Endothelial cell (in vitro differentiated cells): Measurements from ENCODE around the gene FXYD7. TPM values are rescaled to one million over a fixed set of nuclear protein-coding genes. Genes with fewer than 3 reads are reported as not detected.

Source experiments
- DNase-seq: peaks from one replicate; pipeline ENCODE4 v3.0.0; 2021; ENCODE audit warnings: low spot score
- H3K27ac Mint-ChIP-seq: one replicate; pipeline ENCODE4 v1.8.0; 2021; ENCODE audit warnings: mixed read lengths, inconsistent platforms; ENCODE audit not compliant: unreplicated experiment
- H3K27me3 Mint-ChIP-seq: one replicate; pipeline ENCODE4 v1.8.0; 2021; ENCODE audit warnings: mild to moderate bottlenecking, moderate library complexity, mixed read lengths, inconsistent platforms; ENCODE audit not compliant: unreplicated experiment
- H3K36me3 Mint-ChIP-seq: one replicate; pipeline ENCODE4 v1.8.0; 2021; ENCODE audit warnings: mild to moderate bottlenecking, low read depth, mixed read lengths, inconsistent platforms; ENCODE audit not compliant: unreplicated experiment
- H3K4me1 Mint-ChIP-seq: one replicate; pipeline ENCODE4 v1.8.0; 2021; ENCODE audit warnings: mild to moderate bottlenecking, mixed read lengths, inconsistent platforms; ENCODE audit not compliant: unreplicated experiment
- H3K4me3 Mint-ChIP-seq: one replicate; pipeline ENCODE4 v1.8.0; 2021; ENCODE audit warnings: mild to moderate bottlenecking, mixed read lengths, inconsistent platforms; ENCODE audit not compliant: unreplicated experiment
- H3K9me3 Mint-ChIP-seq: one replicate; pipeline ENCODE4 v1.8.0; 2021; ENCODE audit warnings: mixed read lengths, inconsistent platforms; ENCODE audit not compliant: unreplicated experiment
- total RNA-seq: library from RNA; stranded (reverse); fragmentation: NEBNext Ultra II Directional; extraction: Animal tissue kit (Norgen Biotek cat#: 25700); gene quantifications from one replicate; pipeline ENCODE4 v1.2.1, GENCODE V29; 2021; ENCODE audit not compliant: unreplicated experiment
- TF ChIP-seq, protein P1 (sequence below): fragments of 200-600 bp; sonication (generic); IDR thresholded peaks from one replicate; pipeline ENCODE4 v1.5.0; 2021; ENCODE audit warnings: antibody characterized with exemption; ENCODE audit not compliant: unreplicated experiment

FXYD7 gene
- total RNA-seq, 1 donor from 2014 or later: 0.67 TPM

DNA sequence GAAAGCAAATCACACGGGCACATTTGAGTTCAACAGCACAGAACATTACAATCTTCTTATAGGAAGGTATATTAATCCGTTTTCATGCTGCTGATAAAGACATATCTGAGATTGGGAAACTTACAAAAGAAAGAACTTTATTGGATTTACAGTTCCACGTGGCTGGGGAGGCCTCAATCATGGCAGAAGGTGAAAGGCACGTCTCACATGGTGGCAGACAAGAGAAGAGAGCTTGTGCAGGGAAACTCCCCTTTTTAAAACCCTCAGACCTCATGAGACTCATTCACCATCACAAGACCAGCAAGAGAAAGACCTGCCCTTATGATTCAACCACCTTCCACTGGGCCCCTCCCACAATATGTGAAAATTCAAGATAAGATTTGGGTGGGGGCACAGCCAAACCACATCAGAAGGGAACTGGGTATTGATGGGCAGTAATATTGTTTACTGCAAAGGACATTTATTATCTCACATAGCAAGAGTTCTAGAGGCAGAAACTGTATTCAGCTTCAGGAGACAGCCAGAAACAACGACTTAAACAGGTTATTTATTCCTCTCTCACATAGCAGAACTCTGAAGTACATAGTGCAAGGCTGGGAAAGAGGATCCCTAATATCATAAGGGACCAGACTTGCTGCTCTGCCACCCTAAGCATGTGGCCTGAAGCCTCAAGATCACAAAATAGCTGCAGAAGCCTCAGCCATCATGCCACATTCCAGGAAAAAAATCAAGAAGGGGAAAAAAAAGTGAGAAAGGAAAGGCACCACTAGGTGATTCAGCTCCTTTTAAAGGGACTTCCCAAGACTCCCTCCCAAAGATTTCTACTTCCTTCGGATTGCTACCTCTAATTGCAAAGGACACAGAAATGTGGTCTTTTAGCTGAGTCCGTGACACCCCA is 34.6 kb downstream of the FXYD7 start:
- H3K36me3 Mint-ChIP-seq: peaks cover 5% of the 10 kb centered on the region
- no peaks in the 10 kb centered on the region for H3K27me3 Mint-ChIP-seq
- TF ChIP-seq, protein P1, sequence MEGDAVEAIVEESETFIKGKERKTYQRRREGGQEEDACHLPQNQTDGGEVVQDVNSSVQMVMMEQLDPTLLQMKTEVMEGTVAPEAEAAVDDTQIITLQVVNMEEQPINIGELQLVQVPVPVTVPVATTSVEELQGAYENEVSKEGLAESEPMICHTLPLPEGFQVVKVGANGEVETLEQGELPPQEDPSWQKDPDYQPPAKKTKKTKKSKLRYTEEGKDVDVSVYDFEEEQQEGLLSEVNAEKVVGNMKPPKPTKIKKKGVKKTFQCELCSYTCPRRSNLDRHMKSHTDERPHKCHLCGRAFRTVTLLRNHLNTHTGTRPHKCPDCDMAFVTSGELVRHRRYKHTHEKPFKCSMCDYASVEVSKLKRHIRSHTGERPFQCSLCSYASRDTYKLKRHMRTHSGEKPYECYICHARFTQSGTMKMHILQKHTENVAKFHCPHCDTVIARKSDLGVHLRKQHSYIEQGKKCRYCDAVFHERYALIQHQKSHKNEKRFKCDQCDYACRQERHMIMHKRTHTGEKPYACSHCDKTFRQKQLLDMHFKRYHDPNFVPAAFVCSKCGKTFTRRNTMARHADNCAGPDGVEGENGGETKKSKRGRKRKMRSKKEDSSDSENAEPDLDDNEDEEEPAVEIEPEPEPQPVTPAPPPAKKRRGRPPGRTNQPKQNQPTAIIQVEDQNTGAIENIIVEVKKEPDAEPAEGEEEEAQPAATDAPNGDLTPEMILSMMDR: no peak
- H3K4me3 Mint-ChIP-seq: peak overlapping the region; percentile 44
- H3K27ac Mint-ChIP-seq: no peak overlapping the region
- no peak for DNase-seq
- H3K9me3 Mint-ChIP-seq: no peaks in the 10 kb centered on the region
- no peaks in the 10 kb centered on the region for H3K4me1 Mint-ChIP-seq

- TF ChIP-seq, protein P1: no peak
- H3K4me1 Mint-ChIP-seq: no peaks in the 10 kb centered on the region
- no peaks in the 10 kb centered on the region for H3K9me3 Mint-ChIP-seq
- no peaks in the 10 kb centered on the region for H3K27me3 Mint-ChIP-seq
- H3K27ac Mint-ChIP-seq: no peak overlapping the region
- peaks cover 5% of the 10 kb centered on the region for H3K36me3 Mint-ChIP-seq
- no peak overlapping the region for H3K4me3 Mint-ChIP-seq
- no peak for DNase-seq
These were observed 35.6 kb downstream of the FXYD7 start for GRCh38 chr19:35178701-35179100.

DNA sequence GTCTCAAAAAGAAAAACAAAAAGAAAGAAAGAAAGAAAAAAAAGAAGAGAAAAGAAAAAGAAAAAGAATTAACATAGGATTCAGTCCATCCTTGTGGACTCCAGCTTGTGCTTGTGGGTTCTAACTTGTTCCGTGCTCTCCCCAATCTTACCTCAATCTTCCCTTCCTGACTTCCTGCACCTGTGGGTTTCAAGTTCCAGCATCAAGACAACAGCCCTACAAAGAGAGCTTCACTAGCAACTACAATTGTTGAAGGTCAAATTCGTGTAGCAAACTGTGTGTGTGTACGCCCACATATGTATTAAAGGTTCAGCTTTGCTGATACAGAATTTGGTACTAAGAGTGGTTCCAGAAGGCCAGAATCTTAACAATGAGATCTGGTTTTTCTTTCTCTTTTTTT is 36.8 kb downstream of the FXYD7 start:
- Mint-ChIP-seq H3K4me1 (no peaks in the 10 kb centered on the region), H3K9me3 (peaks cover 4% of the 10 kb centered on the region), H3K36me3 (peaks cover 5% of the 10 kb centered on the region), H3K27me3 (no peaks in the 10 kb centered on the region), H3K27ac (no peak overlapping the region), H3K4me3 (no peak overlapping the region)
- DNase-seq: no peak
- TF ChIP-seq, protein P1: no peak

GRCh38 chr19:35181387-35181786 is 38.3 kb downstream of the FXYD7 start:
- Mint-ChIP-seq H3K27me3 (no peaks in the 10 kb centered on the region), H3K4me1 (no peaks in the 10 kb centered on the region), H3K4me3 (no peak overlapping the region), H3K27ac (no peak overlapping the region), H3K9me3 (peaks cover 4% of the 10 kb centered on the region), H3K36me3 (peaks cover 5% of the 10 kb centered on the region)
- TF ChIP-seq, protein P1: no peak
- DNase-seq: no peak

DNA sequence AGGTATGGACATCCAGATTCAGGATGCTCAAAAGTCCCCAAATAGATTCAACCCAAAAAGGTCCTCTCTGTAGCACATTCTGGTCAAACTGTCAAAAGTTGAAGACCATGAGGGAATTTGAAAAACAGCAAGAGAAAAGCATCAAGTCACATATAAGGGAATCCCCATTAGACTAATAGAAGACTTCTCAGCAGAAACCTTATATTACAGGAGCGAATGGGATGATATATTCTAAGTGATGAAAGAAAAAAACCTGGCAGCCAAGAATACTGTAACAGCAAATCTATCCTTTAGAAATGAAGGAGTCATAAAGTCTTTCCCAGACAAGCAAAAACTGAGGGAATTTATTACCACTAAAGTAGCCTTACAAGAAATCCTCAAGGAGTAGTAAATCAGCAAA is 41.2 kb downstream of the FXYD7 start:
- no peaks in the 10 kb centered on the region for H3K27me3 Mint-ChIP-seq
- H3K36me3 Mint-ChIP-seq: no peaks in the 10 kb centered on the region
- TF ChIP-seq, protein P1: no peak
- H3K9me3 Mint-ChIP-seq: peaks cover 4% of the 10 kb centered on the region
- DNase-seq: no peak
- H3K27ac Mint-ChIP-seq: no peak overlapping the region
- no peak overlapping the region for H3K4me3 Mint-ChIP-seq
- no peaks in the 10 kb centered on the region for H3K4me1 Mint-ChIP-seq
